GM23248 (cell line): Measurements from ENCODE around the gene DOCK10.

Experiments
- EZH2 ChIP-seq: fragments of 200-600 bp; sonication (generic); IDR thresholded peaks from 2 replicates; pipeline ENCODE4 v1.6.1; 2018; ENCODE audit warnings: antibody characterized with exemption, mild to moderate bottlenecking; ENCODE audit not compliant: insufficient read depth, poor library complexity, severe bottlenecking
- EZH2phosphoT487 ChIP-seq: fragments of 200-600 bp; sonication (generic); IDR thresholded peaks from 2 replicates; pipeline ENCODE4 v1.6.1; 2018; ENCODE audit warnings: antibody characterized with exemption, moderate library complexity, mild to moderate bottlenecking, low read depth; ENCODE audit not compliant: insufficient read depth

DNA sequence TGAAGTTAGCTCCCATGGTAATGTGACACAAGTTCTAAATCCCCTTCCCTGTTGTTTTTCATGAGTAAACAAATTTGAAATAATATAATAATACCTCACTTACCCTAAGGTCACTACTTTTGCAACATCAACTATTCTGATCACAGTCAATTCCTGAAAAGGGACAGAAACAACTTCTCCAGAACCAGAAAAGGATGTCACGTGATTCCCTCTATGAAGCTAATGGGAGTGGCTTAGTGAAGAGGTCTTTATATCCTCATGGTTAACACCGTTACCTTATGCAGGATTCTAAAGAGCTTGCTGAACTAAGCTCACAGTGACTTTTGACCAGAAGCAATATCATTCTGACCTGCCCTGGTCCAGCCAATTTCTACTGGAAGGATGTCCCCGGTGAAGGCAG lies 51.6 kb downstream of the DOCK10 start:
- TF ChIP-seq EZH2 (no peak), EZH2phosphoT487 (no peak)
